ENCODE results near the gene ART5. TPM values are rescaled to one million over a fixed set of nuclear protein-coding genes. Genes with fewer than 3 reads are reported as not detected.
"Not testable (repeated sequence)": the region's sequence is repeated elsewhere in the genome, so short reads cannot be mapped to it uniquely, and the experiment has no call there.

The ART5 gene
- polyA plus RNA-seq, 1 donor (not counting 4 experiments of a cell fraction or from before 2014, with no cell fraction given): not detected

DNA sequence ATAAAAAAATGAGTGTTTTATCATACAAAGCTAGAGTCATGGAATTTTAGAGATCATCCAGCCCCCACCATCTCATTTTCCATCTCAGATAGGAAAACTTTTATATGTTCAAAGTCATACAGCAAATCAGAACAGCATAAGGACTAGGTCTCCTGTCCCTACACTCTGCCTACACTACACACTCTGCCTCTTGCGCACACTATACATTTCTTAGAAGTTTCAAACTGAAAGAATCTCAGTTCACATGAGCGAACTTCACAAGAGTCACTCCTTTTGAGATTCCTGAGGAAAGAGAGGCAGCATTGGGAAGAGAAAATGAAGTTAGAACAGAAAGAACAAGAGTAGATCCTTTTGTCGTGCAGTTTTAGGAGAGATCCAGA, 36.5 kb downstream of the ART5 start:
- H3K9ac ChIP-seq (ENCODE audit: control insufficient read depth, extremely low read depth, insufficient read depth, low read length): no peak overlapping the region
- H3K4me3 ChIP-seq (ENCODE audit: control insufficient read depth in 2 of 3, extremely low read depth in 1 of 3, insufficient read depth in 2 of 3, low read depth in 1 of 3, low read length in 3 of 3): no peak overlapping the region
- H3K4me1 ChIP-seq (ENCODE audit: control insufficient read depth, extremely low read depth, insufficient read depth, low read length): no peaks in the 10 kb centered on the region
- H2AFZ ChIP-seq (ENCODE audit: control insufficient read depth, low read length): no peak overlapping the region
- H3K27ac ChIP-seq (ENCODE audit: control insufficient read depth, insufficient read depth, low read length): no peak overlapping the region
- TF ChIP-seq, protein P1, sequence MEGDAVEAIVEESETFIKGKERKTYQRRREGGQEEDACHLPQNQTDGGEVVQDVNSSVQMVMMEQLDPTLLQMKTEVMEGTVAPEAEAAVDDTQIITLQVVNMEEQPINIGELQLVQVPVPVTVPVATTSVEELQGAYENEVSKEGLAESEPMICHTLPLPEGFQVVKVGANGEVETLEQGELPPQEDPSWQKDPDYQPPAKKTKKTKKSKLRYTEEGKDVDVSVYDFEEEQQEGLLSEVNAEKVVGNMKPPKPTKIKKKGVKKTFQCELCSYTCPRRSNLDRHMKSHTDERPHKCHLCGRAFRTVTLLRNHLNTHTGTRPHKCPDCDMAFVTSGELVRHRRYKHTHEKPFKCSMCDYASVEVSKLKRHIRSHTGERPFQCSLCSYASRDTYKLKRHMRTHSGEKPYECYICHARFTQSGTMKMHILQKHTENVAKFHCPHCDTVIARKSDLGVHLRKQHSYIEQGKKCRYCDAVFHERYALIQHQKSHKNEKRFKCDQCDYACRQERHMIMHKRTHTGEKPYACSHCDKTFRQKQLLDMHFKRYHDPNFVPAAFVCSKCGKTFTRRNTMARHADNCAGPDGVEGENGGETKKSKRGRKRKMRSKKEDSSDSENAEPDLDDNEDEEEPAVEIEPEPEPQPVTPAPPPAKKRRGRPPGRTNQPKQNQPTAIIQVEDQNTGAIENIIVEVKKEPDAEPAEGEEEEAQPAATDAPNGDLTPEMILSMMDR (optimal IDR thresholded peaks at IDR 0.05 in 1 of 3, IDR thresholded peaks at IDR 0.05 in 1 of 3, conservative IDR thresholded peaks at IDR 0.05 in 1 of 3; ENCODE audit: extremely low read depth in 1 of 3, insufficient read depth in 2 of 3, low read length in 3 of 3): no peak
- TF ChIP-seq EZH2 (IDR thresholded peaks at IDR 0.05; ENCODE audit: low read length): no peak
- H3K36me3 ChIP-seq (ENCODE audit: control insufficient read depth in 2 of 2, extremely low read depth in 1 of 2, insufficient read depth in 2 of 2, low read length in 2 of 2): no peaks in the 10 kb centered on the region
- H4K20me1 ChIP-seq (ENCODE audit: control insufficient read depth, extremely low read depth, insufficient read depth, low read length): no peaks in the 10 kb centered on the region
- DNase-seq (ENCODE audit: low read depth, low spot score) (no peak), FAIRE-seq (no peak)
- H3K27me3 ChIP-seq (ENCODE audit: control insufficient read depth, extremely low read depth, insufficient read depth, low read length): no peaks in the 10 kb centered on the region
- dilution Hi-C loops (cut with MboI; ENCODE audit: extremely low pct_ligation_motif_present, low sequenced_read_pairs): no loop called here
- H3K4me2 ChIP-seq (ENCODE audit: control insufficient read depth, extremely low read depth, insufficient read depth, low read depth, low read length): no peak overlapping the region
- H3K79me2 ChIP-seq (ENCODE audit: control insufficient read depth, insufficient read depth, low read length): no peaks in the 10 kb centered on the region
- H3K9me1 ChIP-seq (ENCODE audit: control insufficient read depth, extremely low read depth, insufficient read depth, low read length): no peaks in the 10 kb centered on the region
- H3K9me3 ChIP-seq (ENCODE audit: control insufficient read depth, low read depth, low read length): no peaks in the 10 kb centered on the region

DNA sequence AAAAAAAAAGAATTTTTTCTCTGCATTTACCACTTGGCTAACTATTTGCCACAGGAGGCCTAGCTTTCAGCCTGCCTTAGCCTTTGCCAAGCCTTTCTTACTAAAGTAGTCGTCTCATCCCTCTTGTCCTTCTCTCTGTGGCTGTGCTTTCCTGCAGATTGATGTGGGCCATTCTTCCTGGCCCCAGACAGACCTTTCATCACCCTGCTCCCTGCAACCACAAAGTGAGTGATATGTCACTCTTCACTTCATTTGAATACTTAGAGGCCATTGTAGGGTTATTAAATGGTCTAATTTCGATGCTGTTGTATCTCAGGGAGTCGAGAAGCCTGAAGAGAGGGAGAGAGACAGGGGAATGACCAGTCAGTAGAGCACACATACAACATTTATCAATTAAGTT, 37.6 kb downstream of the ART5 start:
- Histone ChIP-seq H3K36me3 (ENCODE audit: control insufficient read depth in 2 of 2, extremely low read depth in 1 of 2, insufficient read depth in 2 of 2, low read length in 2 of 2) (no peaks in the 10 kb centered on the region), H3K9ac (ENCODE audit: control insufficient read depth, extremely low read depth, insufficient read depth, low read length) (no peak overlapping the region), H3K27me3 (ENCODE audit: control insufficient read depth, extremely low read depth, insufficient read depth, low read length) (no peaks in the 10 kb centered on the region), H3K4me1 (ENCODE audit: control insufficient read depth, extremely low read depth, insufficient read depth, low read length) (no peaks in the 10 kb centered on the region), H3K4me2 (ENCODE audit: control insufficient read depth, extremely low read depth, insufficient read depth, low read depth, low read length) (no peak overlapping the region), H3K79me2 (ENCODE audit: control insufficient read depth, insufficient read depth, low read length) (no peaks in the 10 kb centered on the region), H2AFZ (ENCODE audit: control insufficient read depth, low read length) (no peak overlapping the region), H3K27ac (ENCODE audit: control insufficient read depth, insufficient read depth, low read length) (no peak overlapping the region), H4K20me1 (ENCODE audit: control insufficient read depth, extremely low read depth, insufficient read depth, low read length) (no peaks in the 10 kb centered on the region), H3K9me3 (ENCODE audit: control insufficient read depth, low read depth, low read length) (no peaks in the 10 kb centered on the region), H3K9me1 (ENCODE audit: control insufficient read depth, extremely low read depth, insufficient read depth, low read length) (no peaks in the 10 kb centered on the region), H3K4me3 (ENCODE audit: control insufficient read depth in 2 of 3, extremely low read depth in 1 of 3, insufficient read depth in 2 of 3, low read depth in 1 of 3, low read length in 3 of 3) (no peak overlapping the region)
- dilution Hi-C loops (cut with MboI; ENCODE audit: extremely low pct_ligation_motif_present, low sequenced_read_pairs): no loop called here
- TF ChIP-seq, protein P1 (optimal IDR thresholded peaks at IDR 0.05 in 1 of 3, IDR thresholded peaks at IDR 0.05 in 1 of 3, conservative IDR thresholded peaks at IDR 0.05 in 1 of 3; ENCODE audit: extremely low read depth in 1 of 3, insufficient read depth in 2 of 3, low read length in 3 of 3): no peak
- no peak for TF ChIP-seq EZH2 (IDR thresholded peaks at IDR 0.05; ENCODE audit: low read length)
- FAIRE-seq: no peak
- no peak for DNase-seq (ENCODE audit: low read depth, low spot score)

- H3K4me1 ChIP-seq (ENCODE audit: control insufficient read depth, extremely low read depth, insufficient read depth, low read length); FAIRE-seq; H3K27me3 ChIP-seq (ENCODE audit: control insufficient read depth, extremely low read depth, insufficient read depth, low read length); H3K36me3 ChIP-seq (ENCODE audit: control insufficient read depth in 2 of 2, extremely low read depth in 1 of 2, insufficient read depth in 2 of 2, low read length in 2 of 2); H3K9me3 ChIP-seq (ENCODE audit: control insufficient read depth, low read depth, low read length); H3K9me1 ChIP-seq (ENCODE audit: control insufficient read depth, extremely low read depth, insufficient read depth, low read length); H2AFZ ChIP-seq (ENCODE audit: control insufficient read depth, low read length); H3K27ac ChIP-seq (ENCODE audit: control insufficient read depth, insufficient read depth, low read length); H3K4me2 ChIP-seq (ENCODE audit: control insufficient read depth, extremely low read depth, insufficient read depth, low read depth, low read length); H3K9ac ChIP-seq (ENCODE audit: control insufficient read depth, extremely low read depth, insufficient read depth, low read length); dilution Hi-C loops (cut with MboI; ENCODE audit: extremely low pct_ligation_motif_present, low sequenced_read_pairs); H4K20me1 ChIP-seq (ENCODE audit: control insufficient read depth, extremely low read depth, insufficient read depth, low read length); H3K4me3 ChIP-seq (ENCODE audit: control insufficient read depth in 2 of 3, extremely low read depth in 1 of 3, insufficient read depth in 2 of 3, low read depth in 1 of 3, low read length in 3 of 3); DNase-seq (ENCODE audit: low read depth, low spot score); H3K79me2 ChIP-seq (ENCODE audit: control insufficient read depth, insufficient read depth, low read length): not testable (repeated sequence)
Measured at GRCh38 chr11:3600201-3600600, 41.6 kb downstream of the ART5 start.

DNA sequence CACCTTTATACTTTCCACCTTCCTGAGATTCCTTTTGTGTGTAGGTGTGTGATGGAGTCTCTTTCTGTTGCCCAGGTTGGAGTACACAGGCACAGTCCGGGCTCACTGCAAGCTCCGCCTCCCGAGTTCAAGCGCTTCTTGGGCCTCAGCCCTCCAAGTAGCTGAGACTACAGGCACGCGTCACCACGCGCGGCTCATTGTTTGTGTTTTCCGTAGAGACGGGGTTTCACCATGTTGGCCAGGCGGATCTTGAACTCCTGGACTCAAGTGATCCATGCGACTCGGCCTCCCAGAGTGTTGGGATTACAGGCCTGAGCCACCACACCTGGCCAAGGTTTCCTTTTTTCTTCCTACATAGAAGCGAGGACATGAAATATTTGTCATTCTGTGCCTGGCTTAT, 44.0 kb downstream of the ART5 start:
- H4K20me1 ChIP-seq (ENCODE audit: control insufficient read depth, extremely low read depth, insufficient read depth, low read length); H3K4me1 ChIP-seq (ENCODE audit: control insufficient read depth, extremely low read depth, insufficient read depth, low read length); FAIRE-seq; dilution Hi-C loops (cut with MboI; ENCODE audit: extremely low pct_ligation_motif_present, low sequenced_read_pairs); H3K79me2 ChIP-seq (ENCODE audit: control insufficient read depth, insufficient read depth, low read length); H3K36me3 ChIP-seq (ENCODE audit: control insufficient read depth in 2 of 2, extremely low read depth in 1 of 2, insufficient read depth in 2 of 2, low read length in 2 of 2); H3K9ac ChIP-seq (ENCODE audit: control insufficient read depth, extremely low read depth, insufficient read depth, low read length); DNase-seq (ENCODE audit: low read depth, low spot score); H3K27me3 ChIP-seq (ENCODE audit: control insufficient read depth, extremely low read depth, insufficient read depth, low read length); H3K27ac ChIP-seq (ENCODE audit: control insufficient read depth, insufficient read depth, low read length); H3K4me3 ChIP-seq (ENCODE audit: control insufficient read depth in 2 of 3, extremely low read depth in 1 of 3, insufficient read depth in 2 of 3, low read depth in 1 of 3, low read length in 3 of 3); H3K9me1 ChIP-seq (ENCODE audit: control insufficient read depth, extremely low read depth, insufficient read depth, low read length); H3K4me2 ChIP-seq (ENCODE audit: control insufficient read depth, extremely low read depth, insufficient read depth, low read depth, low read length); H2AFZ ChIP-seq (ENCODE audit: control insufficient read depth, low read length); H3K9me3 ChIP-seq (ENCODE audit: control insufficient read depth, low read depth, low read length): not testable (repeated sequence)

All from keratinocyte (primary cell).